GM12865 (cell line): Measurements from ENCODE around the gene CST9.

Experiments
- DNase-seq: peaks from one replicate; pipeline ENCODE4 v3.0.0; 2010; ENCODE audit warnings: low read depth
- H3K4me3 ChIP-seq: 2 replicates; pipeline ENCODE4 v1.5.1; 2011; ENCODE audit warnings: mild to moderate bottlenecking, low read depth, low read length, control low read depth
- CTCF ChIP-seq: IDR thresholded peaks from 2 replicates; pipeline ENCODE4 v1.5.1; 2011; ENCODE audit warnings: low read length, control low read depth, low read depth, inconsistent platforms; ENCODE audit not compliant: insufficient read depth; ENCODE audit errors: missing control alignments

Gene CST9

GRCh38 chr20:23608251-23608846, 2.6 kb upstream of the CST9 start:
- TF ChIP-seq CTCF: no peak
- H3K4me3 ChIP-seq: no peak overlapping the region
- DNase-seq: no peak

GRCh38 chr20:23607497-23608245, 2.0 kb upstream of the CST9 start:
- no peak overlapping the region for H3K4me3 ChIP-seq
- TF ChIP-seq CTCF: no peak
- no peak for DNase-seq

GRCh38 chr20:23606652-23607049, 934 bp upstream of the CST9 start:
- H3K4me3 ChIP-seq: no peak overlapping the region
- peak; percentile 92 for TF ChIP-seq CTCF
- DNase-seq: peak; percentile 76

GRCh38 chr20:23604306-23604705, 1.4 kb downstream of the CST9 start:
- no peak for TF ChIP-seq CTCF
- no peak for DNase-seq
- no peak overlapping the region for H3K4me3 ChIP-seq

GRCh38 chr20:23603321-23603720, 2.4 kb downstream of the CST9 start:
- H3K4me3 ChIP-seq: no peak overlapping the region
- TF ChIP-seq CTCF: no peak
- no peak for DNase-seq

GRCh38 chr20:23602699-23603098, 3.0 kb downstream of the CST9 start:
- H3K4me3 ChIP-seq: no peak overlapping the region
- DNase-seq: no peak
- TF ChIP-seq CTCF: no peak
